ENCODE measurements around the gene GABRP.

GRCh38 chr5:170750791-170751190 lies 32.7 kb upstream of the GABRP start:
- TF ChIP-seq CTCF (IDR thresholded peaks at IDR 0.05) (no peak), POLR2A (IDR thresholded peaks at IDR 0.05) (no peak)

All from uterus (tissue), 2 donors.